CD4-positive, alpha-beta T cell treated with Interleukin-6 for 4 hours (primary cell): ENCODE results near the gene SLC25A21.
"Not testable (repeated sequence)": the region's sequence is repeated elsewhere in the genome, so short reads cannot be mapped to it uniquely, and the experiment has no call there.

Experiments used
- DNase-seq: peaks from one replicate; pipeline ENCODE4 v3.0.0-alpha.2; 2020; ENCODE audit warnings: mixed read lengths

SLC25A21 gene

DNA sequence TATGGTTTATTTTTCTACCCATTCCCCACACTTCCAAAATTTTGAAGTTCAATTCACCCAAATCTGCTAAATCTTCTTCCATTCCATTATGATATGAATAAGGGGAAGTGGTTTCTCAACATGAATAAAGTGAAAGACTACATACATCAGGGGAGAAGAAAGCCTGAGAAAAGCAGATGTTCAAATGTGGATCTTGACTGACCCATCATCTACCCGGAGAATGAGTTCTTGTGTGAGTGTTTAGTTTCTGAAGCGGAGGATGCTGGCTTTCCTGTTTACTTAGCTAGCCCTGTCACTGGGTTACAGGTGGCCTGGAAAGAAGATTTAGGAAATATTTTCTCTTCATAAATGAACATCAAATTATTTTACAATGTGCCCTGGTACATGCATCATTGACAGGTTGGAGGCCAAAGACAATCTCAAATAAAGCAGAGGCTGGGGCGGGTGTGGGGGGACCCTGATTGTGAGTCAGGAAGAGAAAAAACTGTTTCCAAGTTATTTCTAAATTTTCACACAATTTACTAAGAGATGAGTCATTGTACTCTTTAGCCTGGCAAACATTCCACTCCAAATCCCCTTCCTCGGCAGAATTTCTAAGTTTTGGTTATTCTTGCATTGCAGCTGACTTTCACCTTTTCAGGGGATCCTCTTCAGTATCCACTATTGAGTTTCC, 135.6 kb downstream of the SLC25A21 start:
- DNase-seq = no peak

DNA sequence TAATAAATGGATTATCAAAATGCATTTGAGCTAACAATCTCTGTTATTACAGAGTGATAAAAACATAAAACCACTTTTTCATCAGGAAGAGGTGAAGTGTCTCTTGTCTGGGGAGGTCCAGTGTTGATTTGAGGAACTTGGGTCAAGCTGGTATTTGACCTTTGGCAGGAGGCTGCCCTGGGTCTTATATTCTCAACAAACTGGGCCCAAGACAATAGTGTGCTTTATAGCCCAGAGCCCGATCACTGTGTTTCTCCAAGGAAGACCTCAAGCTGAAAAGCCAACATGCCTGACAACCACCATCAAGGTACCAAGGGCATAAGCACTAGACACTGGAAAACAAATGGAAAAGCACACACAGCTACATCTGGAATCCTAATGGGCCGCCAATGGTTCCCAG, 137.0 kb downstream of the SLC25A21 start:
- no peak for DNase-seq

- no peak for DNase-seq
Observed at GRCh38 chr14:37034410-37035285, 137.8 kb downstream of the SLC25A21 start.

GRCh38 chr14:37032863-37033262, 139.5 kb downstream of the SLC25A21 start:
- no peak for DNase-seq

DNA sequence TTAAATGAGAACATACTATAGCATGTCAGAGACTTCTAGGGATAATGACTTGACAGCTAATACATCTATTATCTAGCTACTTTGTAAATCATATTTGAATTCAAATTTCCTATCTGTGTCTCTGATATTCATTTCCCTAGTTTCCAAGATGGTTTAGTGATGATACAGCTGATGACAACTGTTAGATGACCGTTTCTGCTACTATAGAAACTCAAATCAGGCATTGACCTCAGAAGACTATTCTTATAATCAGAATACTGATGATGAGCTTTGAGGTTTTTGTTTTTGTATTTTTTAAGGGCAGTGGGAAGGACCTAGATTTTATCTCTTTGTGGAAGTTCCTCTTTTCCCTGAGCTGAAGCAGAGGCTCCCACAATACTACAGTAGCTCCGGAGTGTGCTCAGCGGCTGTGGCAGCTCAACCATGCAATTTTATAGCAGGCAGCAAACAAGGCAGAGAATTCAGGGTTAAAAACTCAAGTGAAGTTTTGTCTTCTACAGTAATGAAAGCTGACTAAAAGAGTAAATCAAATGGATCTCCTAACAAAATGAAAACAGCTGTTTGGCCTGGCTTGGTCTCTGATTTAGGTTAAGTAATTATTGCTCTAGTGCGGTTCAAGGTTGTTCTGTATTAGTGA, 145.1 kb downstream of the SLC25A21 start:
- no peak for DNase-seq

DNA sequence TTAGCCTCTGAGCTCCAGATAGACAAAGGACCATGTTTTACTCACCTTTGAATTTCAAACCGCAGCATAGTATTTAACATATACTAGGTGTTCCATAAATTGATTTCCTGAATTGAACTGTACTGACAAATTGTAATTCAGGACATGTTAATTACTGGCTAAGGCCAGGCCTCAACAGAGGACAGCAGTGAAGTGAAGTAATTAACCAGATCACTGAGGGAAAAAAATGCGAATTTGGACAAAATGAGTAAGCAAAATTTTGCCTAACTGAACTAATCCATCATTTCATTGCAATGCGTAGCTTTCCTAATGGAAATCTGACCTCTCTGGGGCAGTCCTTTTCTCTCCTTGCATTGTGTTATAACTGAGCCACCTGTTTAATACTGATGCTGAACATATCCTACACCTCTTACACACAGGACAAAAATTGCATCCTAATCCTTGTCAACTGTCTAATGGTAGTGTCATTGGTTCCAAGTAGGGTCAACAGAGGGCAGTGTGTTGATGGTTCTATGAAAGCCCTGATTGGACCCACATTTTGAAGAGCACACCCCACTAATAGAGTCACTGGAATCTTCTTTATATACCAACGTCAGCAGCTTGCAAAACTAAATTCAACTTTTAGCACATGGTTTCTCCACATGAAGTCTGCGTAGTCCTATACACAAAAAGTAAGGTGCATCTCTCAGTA, 148.4 kb downstream of the SLC25A21 start:
- no peak for DNase-seq

DNA sequence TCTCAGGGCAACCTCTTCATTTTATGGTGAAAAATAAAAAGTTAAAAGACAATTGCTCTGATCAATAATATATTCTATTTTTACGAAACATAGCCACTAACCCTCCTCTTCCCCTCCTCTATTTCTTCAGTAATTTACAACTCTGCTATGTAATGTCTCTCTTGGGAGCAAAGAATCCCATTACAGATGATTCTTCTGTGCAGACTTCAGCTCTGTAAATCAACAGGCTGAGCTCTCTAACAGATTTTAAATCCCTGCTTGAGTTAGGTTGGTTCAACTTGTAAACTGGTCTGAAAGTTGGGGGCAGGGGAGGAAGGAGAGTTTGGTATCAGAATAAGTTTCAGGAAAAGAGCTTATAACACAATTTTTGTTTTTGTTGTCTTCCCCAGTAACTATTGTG, 151.0 kb downstream of the SLC25A21 start:
- DNase-seq = no peak

DNA sequence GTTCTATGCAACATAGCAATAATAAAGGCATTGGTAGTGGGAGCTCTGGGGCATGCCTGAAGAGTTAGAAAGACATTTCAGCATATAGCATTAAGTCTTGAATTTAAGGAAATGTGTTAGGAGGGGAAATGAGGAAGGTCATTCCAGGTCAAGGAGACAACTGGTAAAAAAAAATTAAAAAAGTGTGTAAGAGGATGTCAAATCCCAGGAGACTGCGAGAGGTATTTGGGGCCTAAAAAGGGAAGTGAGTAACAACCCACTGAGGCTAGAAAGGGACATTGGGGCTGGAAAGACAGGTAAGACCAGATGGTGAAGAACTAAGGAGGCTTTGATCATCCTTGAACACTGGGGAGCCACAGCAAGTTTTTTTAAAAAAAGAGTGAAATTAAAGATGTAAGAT, 152.9 kb downstream of the SLC25A21 start:
- no peak for DNase-seq

DNA sequence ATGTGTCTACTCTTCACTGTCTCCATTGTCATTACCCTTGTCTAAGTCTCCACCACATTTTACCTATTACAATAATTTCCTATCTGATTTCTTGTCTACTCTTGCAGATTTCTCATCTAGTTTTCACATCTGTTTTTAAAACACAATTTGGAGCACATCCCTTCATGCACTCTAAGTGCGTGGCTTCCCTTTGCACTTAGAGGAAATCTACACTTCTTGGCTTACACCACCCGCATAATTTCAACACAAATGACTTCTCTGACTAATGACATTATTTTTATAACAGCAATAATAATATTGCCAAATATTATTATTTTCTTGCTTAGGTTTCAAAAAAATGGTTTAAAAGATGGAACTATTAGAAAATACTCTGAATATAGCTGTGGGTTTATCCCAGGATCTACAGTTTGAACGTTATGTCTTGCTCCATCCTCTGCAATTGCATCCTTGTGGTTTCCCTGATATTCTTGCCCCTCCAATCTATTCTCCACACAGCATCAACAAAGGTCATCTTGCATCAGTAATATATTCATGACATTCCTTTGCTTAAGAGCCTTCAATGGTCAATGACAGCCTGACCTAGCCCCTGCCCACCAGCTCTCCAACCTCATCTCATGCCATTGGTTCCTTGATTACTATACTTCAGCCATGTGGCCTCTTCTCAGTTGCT, 153.7 kb downstream of the SLC25A21 start:
- no peak for DNase-seq

DNA sequence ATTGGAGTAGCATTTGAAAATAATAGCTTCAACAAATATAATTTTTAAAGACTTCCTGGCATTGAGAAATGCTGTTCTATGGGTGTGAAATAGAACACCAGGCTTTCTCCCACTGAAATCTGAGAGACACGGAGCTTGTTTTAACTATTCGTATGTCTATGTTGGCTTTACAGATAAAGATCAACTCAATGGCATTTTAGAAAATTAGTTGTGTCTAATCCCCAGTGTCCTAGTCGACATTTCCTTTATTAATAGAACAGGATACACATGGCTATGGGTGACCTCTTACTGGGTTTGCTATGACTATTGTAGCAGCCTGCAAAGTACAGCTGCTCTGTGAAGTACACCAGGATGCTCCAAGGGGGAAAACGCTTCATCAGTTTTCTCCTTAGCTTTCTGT, 159.3 kb downstream of the SLC25A21 start:
- DNase-seq = no peak

DNA sequence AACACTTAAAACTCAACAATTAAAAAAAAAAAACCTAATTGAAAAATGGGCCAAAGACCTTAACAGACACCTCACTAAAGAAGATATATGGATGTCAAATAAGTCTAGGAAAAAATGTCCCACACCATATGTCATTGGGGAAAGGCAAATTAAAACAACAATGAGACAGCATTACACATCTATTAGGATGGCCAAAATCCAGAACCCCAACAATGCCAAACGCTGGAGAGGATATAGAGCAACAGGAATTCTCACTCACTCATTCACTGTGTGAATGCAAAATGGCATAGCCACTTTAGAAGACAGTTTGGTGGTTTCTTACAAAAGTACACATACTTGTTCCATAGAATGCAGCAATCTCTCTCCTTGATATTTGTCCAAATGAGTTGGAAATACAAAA, 173.7 kb downstream of the SLC25A21 start:
- no peak for DNase-seq

- no peak for DNase-seq
Observed at GRCh38 chr14:36997843-36998242, 174.6 kb downstream of the SLC25A21 start.

DNA sequence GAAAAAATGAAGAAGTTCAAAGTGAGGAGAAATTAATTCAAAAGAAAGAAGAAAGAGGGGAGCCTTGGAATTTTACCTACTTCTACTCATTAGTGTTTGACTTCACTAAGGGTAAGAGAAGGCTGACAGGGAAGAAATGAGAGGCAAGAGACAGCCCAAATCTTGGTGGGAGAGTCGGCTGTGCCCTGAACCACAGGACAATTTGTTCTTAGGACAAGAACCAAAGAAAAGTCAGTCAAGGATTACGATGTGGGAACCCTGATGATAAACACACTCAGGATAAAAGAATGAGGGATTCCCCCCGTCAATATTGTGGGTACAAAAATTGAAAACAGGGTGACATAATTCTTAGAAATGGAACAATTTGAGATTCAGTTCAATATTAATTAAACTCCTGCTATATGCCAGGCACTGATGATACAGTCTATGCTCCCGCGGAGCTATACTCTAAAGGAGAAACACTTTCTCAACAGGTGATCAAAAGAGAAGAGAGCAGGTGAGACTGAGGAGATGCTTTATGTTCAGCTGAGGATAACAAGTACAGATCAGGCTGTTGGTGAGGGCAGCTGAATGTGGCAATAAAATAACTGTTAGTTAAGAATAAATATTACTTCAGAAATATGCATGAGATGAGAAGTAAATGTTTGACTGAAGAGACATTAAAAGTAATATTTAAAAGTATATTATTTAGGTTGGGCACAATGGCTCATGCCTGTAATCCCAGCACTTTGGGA, 175.4 kb downstream of the SLC25A21 start:
- no peak for DNase-seq

DNA sequence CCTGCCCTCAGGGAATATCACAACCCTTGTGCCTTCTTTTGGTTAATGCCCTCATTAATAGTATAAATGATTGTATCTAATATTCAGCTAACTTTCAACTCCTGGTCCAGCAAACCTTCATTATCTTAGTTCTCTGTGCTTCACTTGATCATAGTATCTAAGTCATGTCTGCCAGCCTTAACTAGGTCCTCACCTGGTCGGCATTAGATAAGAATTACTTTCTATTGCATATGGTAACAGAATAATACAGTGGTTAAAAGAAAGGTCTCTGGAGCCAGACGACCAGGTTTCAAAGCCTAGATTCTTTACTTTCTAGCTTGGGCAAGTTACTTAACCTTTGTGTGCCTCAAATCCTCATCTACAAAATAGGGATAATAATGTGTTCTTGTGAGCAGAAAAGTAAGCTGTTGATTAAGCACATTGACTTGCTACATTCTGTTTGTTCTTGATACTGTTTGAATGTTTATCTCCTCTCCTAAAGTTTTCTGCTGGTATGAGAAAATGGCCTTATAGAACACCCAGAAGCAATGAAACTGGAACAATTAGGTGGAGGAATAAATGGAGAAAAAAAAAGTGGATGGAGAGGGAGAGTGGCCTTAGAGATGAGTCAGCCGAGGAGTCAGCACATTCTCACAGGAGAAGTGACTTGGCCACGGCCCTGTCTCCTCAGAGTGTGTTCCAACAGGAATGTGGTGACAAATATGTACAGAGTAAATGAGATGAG, 176.1 kb downstream of the SLC25A21 start:
- no peak for DNase-seq

GRCh38 chr14:36989806-36990205, 182.6 kb downstream of the SLC25A21 start:
- no peak for DNase-seq

DNA sequence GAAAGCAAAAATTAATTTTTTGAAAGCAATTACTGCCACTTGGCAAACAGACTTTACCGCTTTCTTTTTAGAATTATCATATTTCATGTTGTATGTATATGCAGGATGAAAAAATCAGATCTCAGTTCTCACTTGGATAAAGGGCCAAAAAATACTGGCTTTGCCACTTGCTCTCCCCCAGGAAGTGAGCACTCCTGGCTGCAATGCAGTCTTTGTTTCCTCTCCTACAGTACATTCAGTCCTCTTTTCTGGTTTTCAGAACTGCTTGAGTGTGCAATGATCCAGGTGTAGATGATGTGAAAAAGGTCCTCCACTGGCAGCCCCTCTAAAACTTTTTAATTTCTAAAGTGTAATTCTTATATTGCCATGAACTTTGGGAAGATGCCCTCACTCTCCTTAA, 183.4 kb downstream of the SLC25A21 start:
- DNase-seq = no peak

- DNase-seq = no peak
Observed at GRCh38 chr14:36988568-36988967, 183.8 kb downstream of the SLC25A21 start.

DNA sequence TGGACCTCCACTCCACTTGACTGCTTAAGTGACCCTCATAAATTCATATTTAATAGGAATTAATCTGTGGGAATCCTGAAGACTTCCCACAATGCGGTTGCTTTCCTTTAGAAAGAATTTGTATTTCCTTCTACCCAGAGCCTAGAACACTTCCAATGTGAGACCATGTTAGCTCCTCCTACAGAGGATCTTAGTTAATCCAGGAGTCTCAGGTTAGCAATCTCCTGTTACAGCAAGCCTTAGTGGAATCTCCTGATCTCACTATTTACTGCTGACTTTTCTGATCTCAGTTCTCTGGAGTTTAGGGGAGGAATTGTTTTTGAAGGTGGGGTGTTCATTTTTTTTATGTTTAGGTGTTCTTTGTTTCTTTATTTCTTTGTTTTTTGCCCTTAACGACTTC, 186.0 kb downstream of the SLC25A21 start:
- no peak for DNase-seq

DNA sequence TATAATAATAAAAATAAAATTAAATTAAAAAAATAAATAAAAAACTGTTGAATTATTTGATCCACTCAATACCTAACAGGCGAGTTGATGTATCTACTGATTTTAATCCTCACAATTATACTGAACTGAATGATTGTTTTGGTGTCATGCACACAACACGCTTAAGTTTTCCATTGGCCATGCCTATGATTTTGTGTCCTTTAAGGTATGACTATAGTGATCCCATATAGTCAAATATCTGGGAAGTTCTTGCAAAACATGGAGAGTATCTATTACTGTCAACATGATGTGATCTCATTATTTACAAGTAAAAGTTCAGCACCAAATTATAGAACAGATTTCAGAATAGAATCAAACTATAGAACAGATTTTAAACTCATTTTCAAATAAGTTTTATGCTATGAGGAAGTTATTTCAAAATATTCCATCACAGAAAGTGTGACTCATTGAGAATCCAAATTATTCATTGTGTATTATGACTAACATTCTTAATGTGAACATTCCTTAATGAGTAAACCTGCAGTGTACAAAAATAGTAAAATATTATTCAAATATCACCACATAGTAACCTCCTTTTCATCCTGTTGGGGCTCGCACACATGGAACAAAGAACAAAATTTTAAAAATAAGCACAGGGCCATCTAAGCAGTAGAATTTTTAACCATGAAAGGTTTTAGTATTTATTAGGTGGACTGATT, 190.4 kb downstream of the SLC25A21 start:
- no peak for DNase-seq

DNA sequence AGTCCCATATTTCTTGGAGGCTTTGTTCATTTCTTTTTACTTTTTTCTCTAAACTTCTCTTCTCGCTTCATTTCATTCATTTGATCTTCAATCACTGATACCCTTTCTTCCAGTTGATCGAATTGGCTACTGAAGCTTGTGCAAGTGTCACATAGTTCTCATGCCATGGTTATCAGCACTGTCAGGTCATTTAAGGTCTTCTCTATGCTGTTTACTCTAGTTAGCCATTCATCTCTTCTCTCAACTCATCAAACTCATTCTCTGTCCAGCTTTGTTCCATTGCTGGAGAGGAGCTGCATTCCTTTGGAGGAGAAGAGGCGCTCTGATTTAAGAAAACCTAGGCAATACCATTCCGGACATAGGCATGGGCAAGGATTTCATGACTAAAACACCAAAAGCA, 192.0 kb downstream of the SLC25A21 start:
- not testable (repeated sequence) for DNase-seq

DNA sequence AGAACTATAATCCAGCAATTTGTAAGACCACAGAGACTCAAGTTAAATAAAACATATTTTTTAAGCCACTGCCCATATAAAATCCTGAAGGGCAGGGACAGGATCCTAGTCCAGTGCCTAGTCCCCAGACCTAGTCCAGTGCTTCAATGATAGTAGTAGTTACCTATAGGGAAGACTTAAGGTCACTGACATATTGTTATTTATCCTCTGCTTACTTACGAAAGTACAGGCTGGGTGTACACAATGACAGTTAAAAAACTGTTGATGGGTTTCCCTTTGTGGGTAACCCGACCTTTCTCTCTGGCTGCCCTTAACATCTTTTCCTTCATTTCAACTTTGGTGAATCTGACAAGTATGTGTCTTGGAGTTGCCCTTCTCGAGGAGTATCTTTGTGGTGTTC, 192.5 kb downstream of the SLC25A21 start:
- DNase-seq = no peak
